NCI-H2029 (cell line): ENCODE measurements around the gene DPP10.

Source experiments
- DNase-seq: peaks from one replicate; lab custom pipeline; 2025; lab: John Stamatoyannopoulos, UW

The DPP10 gene

DNA sequence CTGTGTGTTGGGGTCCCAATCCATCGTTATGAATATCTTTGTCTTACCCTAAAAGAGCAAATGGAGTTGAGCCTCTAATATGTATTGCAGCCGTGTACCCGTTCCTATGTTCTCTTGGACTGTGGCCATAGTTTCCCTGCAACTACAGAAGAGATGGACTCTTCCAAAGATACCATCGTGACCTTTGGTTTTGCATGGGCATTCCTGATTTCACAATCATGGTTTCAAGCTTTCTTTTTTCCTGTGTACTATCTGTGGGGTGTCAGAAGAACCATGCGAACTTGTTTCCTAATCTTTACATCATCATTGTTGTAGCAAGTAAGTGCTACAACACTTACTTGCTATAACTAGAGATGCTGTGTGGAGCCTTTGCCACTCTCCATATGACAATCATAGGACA is 1295.7 kb downstream of the DPP10 start:
- DNase-seq = no peak

DNA sequence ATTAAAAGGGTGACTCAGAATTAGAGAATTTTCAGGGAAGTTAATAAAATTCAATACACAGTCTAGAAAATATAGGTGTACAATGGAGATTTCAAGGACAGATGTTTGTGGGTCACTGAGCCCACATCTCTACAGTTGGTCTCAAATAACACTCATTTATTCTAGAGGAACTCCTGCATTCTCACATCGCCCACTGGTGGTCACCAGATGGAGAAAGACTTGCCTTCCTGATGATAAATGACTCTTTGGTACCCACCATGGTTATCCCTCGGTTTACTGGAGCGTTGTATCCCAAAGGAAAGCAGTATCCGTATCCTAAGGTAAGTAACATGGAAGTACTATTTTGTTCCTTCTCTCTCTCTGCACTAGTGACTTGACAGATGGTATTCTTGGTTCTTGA is 1297.1 kb downstream of the DPP10 start:
- DNase-seq = no peak

- no peak for DNase-seq
Observed at GRCh38 chr2:115746151-115746550, 1303.7 kb downstream of the DPP10 start.

GRCh38 chr2:115757286-115757685 is 1314.8 kb downstream of the DPP10 start:
- DNase-seq = no peak

DNA sequence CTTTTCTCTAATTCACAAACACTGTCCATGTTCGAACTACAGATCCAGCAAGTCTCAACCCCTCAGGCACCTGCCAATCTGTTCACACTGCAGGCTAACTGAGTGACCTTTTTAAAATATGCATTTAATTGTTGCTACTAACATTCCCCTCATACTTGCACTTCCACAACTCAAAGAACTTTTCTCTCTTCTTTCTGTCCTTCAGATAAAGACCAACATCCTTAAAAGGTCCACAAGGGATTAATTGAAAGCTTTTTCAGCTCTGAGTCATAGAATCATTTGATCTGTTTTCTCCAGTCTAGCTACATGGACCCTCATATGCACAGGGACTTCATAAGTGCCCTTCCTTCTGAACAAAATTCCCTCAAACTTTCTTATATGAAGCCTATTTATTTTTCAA is 1321.2 kb downstream of the DPP10 start:
- no peak for DNase-seq

DNA sequence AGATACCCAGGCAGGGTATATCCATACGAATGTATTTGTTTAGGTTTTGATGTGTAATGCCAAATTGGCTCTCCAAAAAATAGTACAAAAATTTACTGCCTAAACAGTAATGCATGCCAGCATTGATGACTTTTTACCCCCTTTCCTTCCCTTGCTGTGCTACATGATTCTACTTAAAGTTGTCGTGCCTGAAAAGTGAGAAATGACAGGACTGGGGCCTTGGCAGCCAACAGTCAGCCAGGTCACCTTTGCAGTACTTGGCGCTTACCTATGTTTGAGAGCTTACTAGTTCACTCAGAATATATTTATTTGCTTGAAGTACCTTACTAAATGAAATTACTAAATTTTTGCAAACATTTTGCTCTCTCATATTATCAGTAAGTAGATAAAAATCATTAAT is 1329.1 kb downstream of the DPP10 start:
- DNase-seq = no peak

DNA sequence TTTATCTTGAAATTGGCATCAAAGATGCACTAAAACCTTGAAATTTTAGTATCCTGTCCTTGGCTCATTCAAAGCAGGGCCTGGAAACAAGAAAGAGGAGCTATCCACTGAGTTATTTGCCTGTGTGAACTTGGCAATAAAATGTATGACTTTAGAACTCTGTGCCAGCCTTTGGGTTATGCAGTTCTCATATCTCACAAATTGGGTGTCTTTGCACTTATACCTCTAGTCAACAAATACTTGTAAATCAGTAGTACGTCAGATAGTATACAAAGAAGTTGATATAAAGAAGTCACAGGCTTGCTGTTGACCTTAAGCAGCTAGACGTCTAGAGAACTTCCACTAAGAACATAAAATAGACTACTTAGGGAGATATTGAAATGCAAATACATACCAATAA is 1331.9 kb downstream of the DPP10 start:
- DNase-seq = no peak

- no peak for DNase-seq
Observed at GRCh38 chr2:115779085-115779632, 1336.7 kb downstream of the DPP10 start.

- no peak for DNase-seq
Observed at GRCh38 chr2:115782286-115782685, 1339.8 kb downstream of the DPP10 start.

DNA sequence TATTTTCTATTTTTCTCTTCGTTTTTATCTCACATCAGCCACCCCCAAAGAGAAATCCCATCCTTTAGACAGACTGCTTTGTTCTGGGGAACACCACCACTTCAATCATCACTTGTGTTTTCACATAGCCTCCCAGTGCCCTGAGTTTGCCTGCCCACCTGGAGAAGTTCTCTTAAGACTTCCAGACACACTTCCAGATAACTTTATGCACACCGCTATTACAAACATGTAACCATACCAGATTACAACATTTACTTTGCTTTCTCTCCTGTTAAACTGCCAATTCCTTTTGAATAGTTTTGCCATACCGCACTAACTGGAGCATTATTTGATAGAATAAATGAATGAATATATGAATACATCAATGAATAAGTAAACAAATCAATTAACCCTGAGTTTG is 1353.6 kb downstream of the DPP10 start:
- no peak for DNase-seq

DNA sequence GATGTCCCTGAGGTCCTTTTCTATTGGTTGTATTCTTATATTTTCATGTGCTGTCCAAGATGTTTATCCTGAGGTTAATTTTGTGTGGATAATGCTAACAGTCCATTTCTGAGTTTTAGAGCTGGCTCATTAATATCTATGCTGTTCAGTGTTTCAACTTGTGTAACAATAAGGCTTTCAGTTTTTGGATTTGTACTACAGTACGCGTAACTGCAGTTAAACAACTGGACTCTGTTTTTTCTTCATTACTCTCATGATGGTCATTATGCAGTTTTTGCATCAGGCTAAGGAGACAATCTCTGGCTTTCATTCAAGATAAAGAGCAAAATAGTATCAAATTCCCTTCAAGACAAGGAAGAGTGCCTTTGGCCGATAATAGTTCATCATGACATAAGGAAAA is 1364.8 kb downstream of the DPP10 start:
- DNase-seq = no peak

DNA sequence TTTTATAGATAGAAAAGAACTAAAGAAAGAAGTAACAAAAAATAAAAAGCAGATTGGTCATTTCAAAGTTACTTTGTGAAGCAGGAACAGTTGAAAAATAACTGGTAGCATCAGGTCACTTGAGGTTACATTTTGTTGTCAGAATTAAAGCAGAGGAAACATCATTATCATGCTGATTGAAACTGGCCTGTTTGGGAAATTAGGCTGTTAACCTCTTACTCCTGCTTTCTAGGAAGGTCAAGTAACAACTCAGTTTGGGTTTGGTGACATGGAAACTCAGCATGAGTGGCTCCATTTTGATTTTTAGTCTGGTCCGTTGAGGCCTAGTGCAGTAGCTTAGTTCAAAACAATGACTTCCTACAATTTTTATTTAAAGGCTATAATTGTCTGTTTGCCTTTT is 1383.5 kb downstream of the DPP10 start:
- no peak for DNase-seq

DNA sequence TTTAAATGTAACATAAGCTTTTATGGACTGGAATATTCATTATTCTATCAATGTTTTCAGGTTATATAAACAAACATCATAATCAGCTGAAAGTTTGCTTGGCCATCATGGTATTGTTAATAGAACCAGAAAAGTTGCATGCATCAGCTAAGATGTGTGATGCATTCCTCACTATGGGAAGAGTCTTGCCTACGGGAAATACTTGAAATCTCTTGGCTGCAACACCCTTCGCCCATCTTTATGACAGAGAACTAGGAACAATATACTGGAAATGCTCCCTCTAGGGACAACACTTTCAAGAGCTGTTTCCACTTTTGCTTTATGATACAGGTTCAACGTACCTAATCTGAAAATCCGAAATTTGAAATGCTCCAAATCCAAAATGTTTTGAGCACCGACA is 1390.8 kb downstream of the DPP10 start:
- no peak for DNase-seq

GRCh38 chr2:115838539-115838938 is 1396.1 kb downstream of the DPP10 start:
- DNase-seq = no peak

DNA sequence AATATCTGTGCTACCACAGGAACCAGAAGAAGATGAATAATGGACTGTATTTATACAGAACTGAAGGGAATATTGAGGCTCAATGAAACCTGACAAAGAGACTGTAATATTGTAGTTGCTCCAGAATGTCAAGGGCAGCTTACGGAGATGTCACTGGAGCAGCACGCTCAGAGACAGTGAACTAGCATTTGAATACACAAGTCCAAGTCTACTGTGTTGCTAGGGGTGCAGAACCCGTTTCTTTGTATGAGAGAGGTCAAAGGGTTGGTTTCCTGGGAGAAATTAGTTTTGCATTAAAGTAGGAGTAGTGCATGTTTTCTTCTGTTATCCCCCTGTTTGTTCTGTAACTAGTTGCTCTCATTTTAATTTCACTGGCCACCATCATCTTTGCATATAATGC is 1399.9 kb downstream of the DPP10 start:
- DNase-seq = no peak

- DNase-seq = no peak
Observed at GRCh38 chr2:115848192-115848591, 1405.8 kb downstream of the DPP10 start.

GRCh38 chr2:115867024-115867423 is 1424.6 kb downstream of the DPP10 start:
- DNase-seq = no peak

DNA sequence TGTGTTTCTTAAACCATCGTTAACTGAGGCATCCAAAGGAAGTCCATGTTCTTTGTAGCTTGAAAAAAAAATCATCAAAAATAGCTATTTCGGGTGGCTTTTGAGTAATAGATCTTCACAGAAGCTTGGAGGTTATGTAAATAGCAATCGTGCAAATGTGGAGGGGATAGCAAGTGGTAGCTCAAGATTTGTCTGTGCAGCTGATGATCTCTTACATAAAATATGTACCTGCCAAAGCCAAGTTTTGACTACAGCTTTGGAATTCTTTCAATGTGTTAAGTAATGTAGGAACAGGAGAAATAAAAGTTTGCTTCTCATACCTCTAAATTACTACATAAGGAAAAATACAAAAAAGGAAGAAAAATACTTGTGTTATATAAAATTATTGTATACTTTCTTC is 1432.0 kb downstream of the DPP10 start:
- no peak for DNase-seq

GRCh38 chr2:115880558-115880957 is 1438.1 kb downstream of the DPP10 start:
- no peak for DNase-seq

GRCh38 chr2:115887209-115887776 is 1444.9 kb downstream of the DPP10 start:
- no peak for DNase-seq
